ENCODE results near the gene GGT7. TPM values are rescaled to one million over a fixed set of nuclear protein-coding genes. Genes with fewer than 3 reads are reported as not detected.
A peak's percentile ranks its signal among the peaks of the same experiment; 100 is the strongest.

Gene GGT7
- total and polyA plus RNA-seq, 4 donors: 3.7 to 8.1 (median 6.0) TPM

DNA sequence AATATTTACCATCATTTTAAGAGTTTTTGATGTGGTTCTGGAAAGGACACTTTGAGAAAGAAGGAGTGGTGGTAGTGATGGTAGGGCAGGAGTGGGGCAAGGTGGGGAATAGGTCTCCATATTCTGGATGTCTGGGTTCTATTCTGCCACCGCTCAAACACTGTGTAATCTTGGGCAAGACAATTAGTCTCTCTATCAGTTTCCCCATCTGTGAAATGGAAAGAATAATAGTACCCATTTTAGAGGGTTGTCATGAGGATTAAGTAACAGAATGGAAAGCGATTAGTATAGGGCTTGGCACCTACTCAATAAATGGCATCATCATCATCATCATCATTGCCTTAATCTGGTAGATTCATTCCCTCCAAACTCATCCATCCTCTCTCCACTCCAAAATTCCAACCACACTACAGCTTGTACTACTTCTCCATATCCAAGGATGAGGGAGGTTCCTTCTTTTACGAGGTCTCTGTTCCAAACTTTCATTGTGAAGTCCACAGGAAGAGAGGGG lies 982 bp upstream of the GGT7 start:
- no peaks in the 10 kb centered on the region for H3K36me3 ChIP-seq (ENCODE audit: control insufficient read depth in 4 of 4, insufficient read depth in 3 of 4, low read depth in 1 of 4, low read length in 3 of 4)
- TF ChIP-seq SP1 (IDR thresholded peaks at IDR 0.05) (no peak), ZBTB33 (IDR thresholded peaks at IDR 0.05) (no peak), HNF4A (conservative IDR thresholded peaks at IDR 0.05) (no peak), FOXA1 (IDR thresholded peaks at IDR 0.05) (no peak), RXRA (IDR thresholded peaks at IDR 0.05) (no peak), RAD21 (IDR thresholded peaks at IDR 0.05) (no peak), TAF1 (conservative IDR thresholded peaks at IDR 0.05) (no peak), FOXA2 (IDR thresholded peaks at IDR 0.05) (no peak), JUND (IDR thresholded peaks at IDR 0.05) (no peak), EGR1 (IDR thresholded peaks at IDR 0.05; ENCODE audit: low read depth in 2 of 2) (no peak), HNF4G (IDR thresholded peaks at IDR 0.05) (no peak), NR2F2 (IDR thresholded peaks at IDR 0.05) (no peak)
- TF ChIP-seq, protein P1, sequence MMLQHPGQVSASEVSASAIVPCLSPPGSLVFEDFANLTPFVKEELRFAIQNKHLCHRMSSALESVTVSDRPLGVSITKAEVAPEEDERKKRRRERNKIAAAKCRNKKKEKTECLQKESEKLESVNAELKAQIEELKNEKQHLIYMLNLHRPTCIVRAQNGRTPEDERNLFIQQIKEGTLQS (IDR thresholded peaks at IDR 0.05): no peak
- TF ChIP-seq, protein P2, sequence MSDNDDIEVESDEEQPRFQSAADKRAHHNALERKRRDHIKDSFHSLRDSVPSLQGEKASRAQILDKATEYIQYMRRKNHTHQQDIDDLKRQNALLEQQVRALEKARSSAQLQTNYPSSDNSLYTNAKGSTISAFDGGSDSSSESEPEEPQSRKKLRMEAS (IDR thresholded peaks at IDR 0.05): no peak
- TF ChIP-seq, protein P3, sequence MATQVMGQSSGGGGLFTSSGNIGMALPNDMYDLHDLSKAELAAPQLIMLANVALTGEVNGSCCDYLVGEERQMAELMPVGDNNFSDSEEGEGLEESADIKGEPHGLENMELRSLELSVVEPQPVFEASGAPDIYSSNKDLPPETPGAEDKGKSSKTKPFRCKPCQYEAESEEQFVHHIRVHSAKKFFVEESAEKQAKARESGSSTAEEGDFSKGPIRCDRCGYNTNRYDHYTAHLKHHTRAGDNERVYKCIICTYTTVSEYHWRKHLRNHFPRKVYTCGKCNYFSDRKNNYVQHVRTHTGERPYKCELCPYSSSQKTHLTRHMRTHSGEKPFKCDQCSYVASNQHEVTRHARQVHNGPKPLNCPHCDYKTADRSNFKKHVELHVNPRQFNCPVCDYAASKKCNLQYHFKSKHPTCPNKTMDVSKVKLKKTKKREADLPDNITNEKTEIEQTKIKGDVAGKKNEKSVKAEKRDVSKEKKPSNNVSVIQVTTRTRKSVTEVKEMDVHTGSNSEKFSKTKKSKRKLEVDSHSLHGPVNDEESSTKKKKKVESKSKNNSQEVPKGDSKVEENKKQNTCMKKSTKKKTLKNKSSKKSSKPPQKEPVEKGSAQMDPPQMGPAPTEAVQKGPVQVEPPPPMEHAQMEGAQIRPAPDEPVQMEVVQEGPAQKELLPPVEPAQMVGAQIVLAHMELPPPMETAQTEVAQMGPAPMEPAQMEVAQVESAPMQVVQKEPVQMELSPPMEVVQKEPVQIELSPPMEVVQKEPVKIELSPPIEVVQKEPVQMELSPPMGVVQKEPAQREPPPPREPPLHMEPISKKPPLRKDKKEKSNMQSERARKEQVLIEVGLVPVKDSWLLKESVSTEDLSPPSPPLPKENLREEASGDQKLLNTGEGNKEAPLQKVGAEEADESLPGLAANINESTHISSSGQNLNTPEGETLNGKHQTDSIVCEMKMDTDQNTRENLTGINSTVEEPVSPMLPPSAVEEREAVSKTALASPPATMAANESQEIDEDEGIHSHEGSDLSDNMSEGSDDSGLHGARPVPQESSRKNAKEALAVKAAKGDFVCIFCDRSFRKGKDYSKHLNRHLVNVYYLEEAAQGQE (IDR thresholded peaks at IDR 0.05): no peak
- no peaks in the 10 kb centered on the region for H3K9me3 ChIP-seq (ENCODE audit: control insufficient read depth in 4 of 4, low read length in 3 of 4)
- H3K4me3 ChIP-seq (ENCODE audit: low read depth in 1 of 3, low read length in 3 of 3): no peak overlapping the region
- H3K4me1 ChIP-seq (ENCODE audit: control insufficient read depth in 4 of 4, insufficient read depth in 4 of 4, low read length in 3 of 4): peaks cover 4 to 47% (median 36%) of the 10 kb centered on the region in 4 donors
- H3K27me3 ChIP-seq (ENCODE audit: control insufficient read depth in 4 of 4, insufficient read depth in 4 of 4, low read length in 3 of 4): no peaks in the 10 kb centered on the region
- DNase-seq (ENCODE audit: low spot score): no peak
- H3K27ac ChIP-seq (ENCODE audit: low read depth in 1 of 2, low read length in 2 of 2): no peak overlapping the region
- 49% methylated on average over 3 of the region's 3 CpGs for WGBS
- H3K9ac ChIP-seq (ENCODE audit: low read depth in 1 of 2, low read length in 2 of 2): no peak overlapping the region

DNA sequence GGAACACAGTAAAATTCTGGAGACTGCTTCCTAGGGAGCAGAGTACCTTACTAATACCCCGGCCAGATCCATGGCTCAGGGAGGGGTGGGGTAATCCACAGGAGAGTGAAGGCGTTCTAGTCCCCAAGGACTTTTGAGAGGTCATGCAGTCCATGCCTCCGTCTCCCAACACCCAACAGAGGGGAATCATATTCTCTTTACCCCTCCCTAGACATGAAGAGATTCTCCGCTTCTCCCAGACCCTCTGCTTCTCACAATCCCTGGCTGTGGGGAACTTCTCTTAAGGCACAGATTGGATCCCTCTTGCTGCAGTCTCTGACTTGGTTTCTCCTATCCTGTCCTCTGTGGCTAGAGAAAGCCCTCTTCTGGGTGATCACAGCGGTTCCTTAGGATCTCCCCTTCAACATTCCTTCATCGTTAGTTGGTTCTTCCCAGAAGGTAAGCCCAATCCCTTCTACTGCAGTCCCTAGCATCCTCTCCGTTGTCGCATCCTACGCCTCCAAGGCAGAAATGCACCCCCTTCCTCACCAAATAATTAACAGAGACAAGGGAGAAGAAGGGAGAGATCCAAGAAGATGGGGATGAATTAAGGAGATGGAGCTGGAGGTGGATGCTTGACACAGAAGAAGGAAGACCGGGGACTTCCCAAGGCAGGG lies 562 bp downstream of the GGT7 start:
- no peak overlapping the region for H3K27ac ChIP-seq (ENCODE audit: low read depth in 1 of 2, low read length in 2 of 2)
- no peak for DNase-seq (ENCODE audit: low spot score)

More for the DNA sequence above, 562 bp downstream of the GGT7 start:
- H3K27me3 ChIP-seq (ENCODE audit: control insufficient read depth in 4 of 4, insufficient read depth in 4 of 4, low read length in 3 of 4): no peaks in the 10 kb centered on the region
- H3K9me3 ChIP-seq (ENCODE audit: control insufficient read depth in 4 of 4, low read length in 3 of 4): no peaks in the 10 kb centered on the region
- TF ChIP-seq, protein P2 (IDR thresholded peaks at IDR 0.05): no peak
- TF ChIP-seq SP1 (IDR thresholded peaks at IDR 0.05) (no peak), CTCF (IDR thresholded peaks at IDR 0.05; ENCODE audit: low read depth, low read length, missing input control) (no peak), JUND (IDR thresholded peaks at IDR 0.05) (no peak), GABPA (IDR thresholded peaks at IDR 0.05 in 1 of 2, conservative IDR thresholded peaks at IDR 0.05 in 1 of 2) (no peak), TAF1 (conservative IDR thresholded peaks at IDR 0.05) (no peak), YY1 (IDR thresholded peaks at IDR 0.05) (no peak), EGR1 (IDR thresholded peaks at IDR 0.05; ENCODE audit: low read depth in 2 of 2) (no peak), RAD21 (IDR thresholded peaks at IDR 0.05) (no peak), FOXA2 (IDR thresholded peaks at IDR 0.05) (no peak), RXRA (IDR thresholded peaks at IDR 0.05) (no peak), HNF4G (IDR thresholded peaks at IDR 0.05) (no peak), FOXA1 (IDR thresholded peaks at IDR 0.05) (no peak), NR2F2 (IDR thresholded peaks at IDR 0.05) (no peak)
- TF ChIP-seq, protein P3 (IDR thresholded peaks at IDR 0.05): no peak
- TF ChIP-seq, protein P1 (IDR thresholded peaks at IDR 0.05): no peak
- peaks cover 2 to 41% (median 29%) of the 10 kb centered on the region in 4 donors for H3K4me1 ChIP-seq (ENCODE audit: control insufficient read depth in 4 of 4, insufficient read depth in 4 of 4, low read length in 3 of 4)
- peak overlapping the region; percentile 59 to 73 (median 70) for H3K4me3 ChIP-seq (ENCODE audit: low read depth in 1 of 3, low read length in 3 of 3)
- no peaks in the 10 kb centered on the region for H3K36me3 ChIP-seq (ENCODE audit: control insufficient read depth in 4 of 4, insufficient read depth in 3 of 4, low read depth in 1 of 4, low read length in 3 of 4)
- 47% methylated on average over 10 of the region's 10 CpGs for WGBS
- H3K9ac ChIP-seq (ENCODE audit: low read depth in 1 of 2, low read length in 2 of 2): peak overlapping the region; percentile 40 to 64

All from liver (tissue), 9 donors.